Muscle of leg (tissue), 11 donors: ENCODE results near the gene PAQR8. TPM values are rescaled to one million over a fixed set of nuclear protein-coding genes. Genes with fewer than 3 reads are reported as not detected.

Source experiments
- DNase-seq: peaks from one replicate; pipeline ENCODE4 v3.0.0; 2013
- H3K27ac ChIP-seq: one replicate; pipeline ENCODE4 v1.5.1; 2013; ENCODE audit warnings: mild to moderate bottlenecking, low read length, control low read depth
- H3K27me3 ChIP-seq: one replicate; pipeline ENCODE4 v1.6.1; 2013; ENCODE audit warnings: low read length; ENCODE audit not compliant: control insufficient read depth, insufficient read depth
- H3K36me3 ChIP-seq: one replicate; pipeline ENCODE4 v1.6.1; 2013; ENCODE audit warnings: low read length; ENCODE audit not compliant: control insufficient read depth, insufficient read depth
- H3K4me1 ChIP-seq: one replicate; pipeline ENCODE4 v1.6.1; 2013; ENCODE audit warnings: low read length; ENCODE audit not compliant: control insufficient read depth, insufficient read depth
- H3K4me3 ChIP-seq: one replicate; pipeline ENCODE4 v1.5.1; 2013; ENCODE audit warnings: low read length, control low read depth
- H3K9me3 ChIP-seq: replicated peaks from 2 replicates; pipeline ENCODE4 v1.6.1; 2013; ENCODE audit warnings: low read depth, low read length; ENCODE audit not compliant: control insufficient read depth
- WGBS: methylation state at CpG from one replicate; pipeline ENCODE4 v1.1.5; 2013; ENCODE audit warnings: missing lambda C conversion rate; ENCODE audit not compliant: insufficient coverage; 5-methylcytosine and 5-hydroxymethylcytosine counted together
- polyA plus RNA-seq, 8 donors: library from polyadenylated mRNA; unstranded; fragments of 120-200 nt; gene quantifications; one replicate each; pipeline versions ENCODE4 v1.2.1 to v1.2.3, GENCODE V29; 2013; ENCODE audit warnings: inconsistent platforms in 1 of 8, low replicate concordance in 1 of 8; ENCODE audit not compliant: insufficient read length in 8 of 8, insufficient read depth in 1 of 8
- total RNA-seq: library from RNA; stranded (reverse); fragments of 120-200 nt; gene quantifications from one replicate; pipeline ENCODE4 v1.2.4, GENCODE V29; 2013

The PAQR8 gene
- total and polyA plus RNA-seq, 9 donors = 4.7 to 9.8 (median 6.7) TPM

DNA sequence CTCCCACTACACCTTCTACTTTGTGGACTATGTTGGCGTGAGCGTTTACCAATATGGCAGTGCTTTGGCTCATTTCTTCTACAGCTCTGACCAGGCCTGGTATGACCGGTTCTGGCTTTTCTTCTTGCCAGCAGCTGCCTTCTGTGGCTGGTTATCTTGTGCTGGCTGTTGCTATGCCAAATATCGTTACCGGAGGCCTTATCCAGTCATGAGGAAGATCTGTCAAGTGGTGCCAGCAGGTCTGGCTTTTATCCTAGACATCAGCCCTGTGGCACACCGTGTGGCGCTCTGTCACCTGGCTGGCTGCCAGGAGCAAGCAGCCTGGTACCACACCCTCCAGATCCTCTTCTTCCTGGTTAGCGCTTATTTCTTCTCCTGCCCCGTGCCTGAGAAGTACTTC, 41.7 kb downstream of the PAQR8 start:
- H3K36me3 ChIP-seq = peaks cover 17% of the 10 kb centered on the region
- no peaks in the 10 kb centered on the region for H3K9me3 ChIP-seq
- no peaks in the 10 kb centered on the region for H3K4me1 ChIP-seq
- no peak for DNase-seq
- H3K27ac ChIP-seq = no peak overlapping the region
- no peak overlapping the region for H3K4me3 ChIP-seq
- no peaks in the 10 kb centered on the region for H3K27me3 ChIP-seq
- 91% methylated on average over 9 of the region's 9 CpGs for WGBS

DNA sequence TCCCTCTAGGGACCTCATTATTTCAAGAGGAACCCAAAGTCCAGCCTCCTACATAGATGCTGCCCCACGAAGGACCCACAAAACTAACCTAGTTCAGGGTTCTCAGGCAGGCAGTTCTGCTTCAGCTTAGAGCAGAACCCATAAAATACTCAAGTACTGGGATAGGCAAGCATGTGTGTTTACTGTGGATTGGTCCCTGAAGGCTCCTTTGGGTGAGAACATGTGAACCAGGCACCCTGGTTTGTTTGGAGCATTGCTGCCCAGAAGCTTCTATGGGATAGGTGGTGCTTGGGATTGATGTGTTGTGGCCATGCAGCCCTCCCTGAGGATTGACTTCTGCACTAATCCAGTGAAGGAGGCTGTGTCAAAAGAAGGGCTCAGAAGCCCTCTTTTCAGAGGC, 43.3 kb downstream of the PAQR8 start:
- no CpG with 5 or more reads among the region's 1 CpG for WGBS
- H3K27me3 ChIP-seq = no peaks in the 10 kb centered on the region

DNA sequence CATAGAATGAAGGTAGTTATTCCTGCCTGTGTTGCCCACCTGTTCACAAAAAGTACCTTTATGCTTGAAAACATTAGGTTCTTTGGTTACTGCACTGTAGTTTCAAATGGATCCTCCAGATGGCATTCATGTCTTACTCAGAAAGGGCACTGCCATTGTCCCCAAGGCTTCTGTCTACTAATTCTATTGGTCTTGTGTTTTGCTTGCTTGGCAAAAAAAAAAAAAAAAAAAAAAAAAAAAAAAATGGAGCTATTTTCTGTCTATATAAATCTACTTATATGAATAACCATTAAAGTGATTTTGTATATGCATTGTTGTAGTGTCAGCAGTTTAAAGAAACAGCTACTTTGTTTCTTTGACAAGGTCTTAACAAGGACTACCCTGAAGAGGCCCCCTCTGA, 45.5 kb downstream of the PAQR8 start:
- no peaks in the 10 kb centered on the region for H3K27me3 ChIP-seq
- H3K4me1 ChIP-seq = no peaks in the 10 kb centered on the region
- H3K9me3 ChIP-seq = no peaks in the 10 kb centered on the region
- DNase-seq = no peak
- H3K36me3 ChIP-seq = peaks cover 17% of the 10 kb centered on the region
- no peak overlapping the region for H3K27ac ChIP-seq
- no peak overlapping the region for H3K4me3 ChIP-seq

More for the DNA sequence above, 43.3 kb downstream of the PAQR8 start:
- Histone ChIP-seq H3K27ac (no peak overlapping the region), H3K36me3 (peaks cover 17% of the 10 kb centered on the region), H3K4me3 (no peak overlapping the region), H3K4me1 (no peaks in the 10 kb centered on the region), H3K9me3 (no peaks in the 10 kb centered on the region)
- DNase-seq = no peak

DNA sequence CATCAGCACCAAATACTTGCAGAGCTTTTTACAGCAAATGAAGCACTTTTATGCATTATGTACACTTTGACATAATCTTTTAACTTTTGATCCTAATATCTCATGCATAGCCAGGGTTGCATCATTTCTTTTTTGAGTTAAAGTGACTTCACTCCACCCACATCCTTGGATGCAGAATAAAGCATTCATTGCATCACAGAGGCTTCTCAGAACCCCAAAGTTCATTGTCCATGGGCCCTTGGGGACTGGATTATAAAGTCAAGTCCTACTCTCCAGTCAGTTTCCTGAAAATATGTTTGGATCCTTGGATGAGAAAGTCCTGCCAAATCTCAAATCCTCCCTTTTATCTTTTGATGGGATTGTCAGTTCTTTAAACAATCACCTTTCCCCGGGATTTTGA, 47.5 kb downstream of the PAQR8 start:
- Histone ChIP-seq H3K27ac (no peak overlapping the region), H3K27me3 (no peaks in the 10 kb centered on the region), H3K4me3 (no peak overlapping the region), H3K36me3 (peaks cover 3% of the 10 kb centered on the region), H3K9me3 (no peaks in the 10 kb centered on the region), H3K4me1 (no peaks in the 10 kb centered on the region)
- WGBS = no CpG with 5 or more reads among the region's 1 CpG
- peak; percentile 37 for DNase-seq

DNA sequence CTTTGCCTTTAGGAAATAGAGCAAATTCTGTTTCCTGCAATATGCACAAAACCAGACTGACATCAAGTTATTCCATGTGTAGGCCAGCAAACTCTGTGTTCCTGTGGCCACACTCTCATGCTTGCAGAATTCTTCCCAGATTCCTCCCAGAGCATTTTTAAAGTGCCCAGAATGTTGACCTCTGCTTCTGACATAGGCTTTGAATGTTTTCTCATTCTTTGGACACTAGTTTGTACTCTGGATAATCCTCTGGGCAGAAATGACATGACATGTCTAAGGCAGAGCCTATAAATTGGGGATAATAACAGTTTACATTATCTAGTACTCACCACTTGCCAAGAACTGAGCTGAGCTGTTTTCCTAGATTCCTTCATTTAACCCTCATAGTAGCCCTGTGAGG, 49.0 kb downstream of the PAQR8 start:
- no peaks in the 10 kb centered on the region for H3K36me3 ChIP-seq
- H3K4me1 ChIP-seq = no peaks in the 10 kb centered on the region
- no peak overlapping the region for H3K27ac ChIP-seq
- no peaks in the 10 kb centered on the region for H3K27me3 ChIP-seq
- DNase-seq = no peak
- no peak overlapping the region for H3K4me3 ChIP-seq
- no peaks in the 10 kb centered on the region for H3K9me3 ChIP-seq

DNA sequence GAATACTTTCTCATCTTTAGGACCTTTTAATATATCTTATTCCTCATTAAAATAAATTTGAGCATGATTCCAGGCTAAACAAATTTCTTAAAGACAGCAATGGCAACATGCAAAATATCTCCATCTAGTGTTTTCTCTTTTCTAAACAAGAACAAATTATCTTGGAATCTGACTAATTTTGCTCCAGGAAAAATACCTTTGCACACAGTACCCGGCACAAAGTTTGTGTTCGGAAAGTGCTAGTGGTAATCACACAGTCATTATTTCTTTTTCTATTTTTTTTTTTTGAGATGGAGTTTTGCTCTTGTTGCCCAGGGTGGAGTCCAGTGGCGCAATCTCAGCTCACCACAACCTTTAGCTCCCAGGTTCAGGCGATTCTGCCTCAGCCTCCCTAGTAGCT, 50.0 kb downstream of the PAQR8 start:
- Histone ChIP-seq H3K4me3 (no peak overlapping the region), H3K27me3 (no peaks in the 10 kb centered on the region), H3K36me3 (no peaks in the 10 kb centered on the region), H3K9me3 (no peaks in the 10 kb centered on the region), H3K4me1 (peaks cover 3% of the 10 kb centered on the region), H3K27ac (no peak overlapping the region)
- no CpG with 5 or more reads among the region's 4 CpGs for WGBS
- no peak for DNase-seq

DNA sequence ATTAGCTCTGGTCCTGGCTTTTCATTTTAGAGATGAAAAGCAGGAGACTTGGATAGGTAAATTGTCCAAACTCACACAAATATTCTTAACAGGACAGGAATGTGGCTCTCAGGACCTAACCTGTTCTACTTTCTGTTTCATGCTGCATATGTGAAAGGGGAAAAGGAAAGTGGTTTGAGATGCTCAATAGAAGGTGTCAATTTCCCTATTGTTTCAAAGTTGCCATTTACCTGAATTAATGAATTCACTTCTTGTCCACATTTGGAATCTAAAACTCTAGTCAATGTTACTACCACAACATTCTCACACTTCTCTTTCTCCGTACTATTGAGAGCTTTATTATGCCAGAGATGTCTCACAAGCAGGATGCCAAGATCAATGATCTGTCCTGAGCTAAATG, 53.4 kb downstream of the PAQR8 start:
- no peaks in the 10 kb centered on the region for H3K36me3 ChIP-seq
- DNase-seq = no peak
- no peak overlapping the region for H3K27ac ChIP-seq
- H3K4me3 ChIP-seq = no peak overlapping the region
- WGBS = no CpG with 5 or more reads among the region's 1 CpG
- H3K9me3 ChIP-seq = no peaks in the 10 kb centered on the region
- H3K4me1 ChIP-seq = peaks cover 15% of the 10 kb centered on the region
- H3K27me3 ChIP-seq = no peaks in the 10 kb centered on the region

DNA sequence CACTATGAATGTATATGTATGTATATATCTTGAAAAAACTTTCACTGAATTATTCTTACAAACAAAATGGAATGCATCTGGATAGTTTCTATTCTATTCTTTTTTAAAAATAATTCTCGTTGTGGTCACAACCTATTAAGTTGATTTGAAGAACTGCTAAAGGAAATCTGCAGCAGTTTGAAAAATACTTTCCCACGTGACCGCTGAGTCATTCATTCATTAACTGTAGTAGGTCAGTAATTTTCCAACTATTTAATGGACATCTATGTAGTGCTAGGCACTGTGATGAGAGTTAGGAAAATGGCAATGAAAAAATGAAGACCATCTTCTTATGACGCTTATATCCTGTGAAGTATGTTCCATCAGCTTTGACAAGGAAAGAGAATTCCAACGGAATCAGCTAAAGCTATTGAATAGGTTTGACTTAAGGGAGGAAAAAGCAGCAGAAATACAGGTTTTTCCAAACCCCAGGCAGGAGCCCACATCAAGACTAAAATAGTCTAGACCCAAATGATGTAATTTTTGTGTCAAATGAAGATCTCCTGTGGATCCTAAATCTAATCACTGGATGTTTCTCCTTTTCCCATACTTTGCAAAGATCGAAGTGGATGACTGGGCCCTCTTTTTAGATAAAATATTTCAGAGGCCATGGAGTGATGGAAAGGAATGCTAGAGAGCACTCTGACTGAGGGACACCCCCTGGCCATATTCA, 54.1 kb downstream of the PAQR8 start:
- 78% methylated on average over 1 of the region's 6 CpGs for WGBS
- no peaks in the 10 kb centered on the region for H3K36me3 ChIP-seq

DNA sequence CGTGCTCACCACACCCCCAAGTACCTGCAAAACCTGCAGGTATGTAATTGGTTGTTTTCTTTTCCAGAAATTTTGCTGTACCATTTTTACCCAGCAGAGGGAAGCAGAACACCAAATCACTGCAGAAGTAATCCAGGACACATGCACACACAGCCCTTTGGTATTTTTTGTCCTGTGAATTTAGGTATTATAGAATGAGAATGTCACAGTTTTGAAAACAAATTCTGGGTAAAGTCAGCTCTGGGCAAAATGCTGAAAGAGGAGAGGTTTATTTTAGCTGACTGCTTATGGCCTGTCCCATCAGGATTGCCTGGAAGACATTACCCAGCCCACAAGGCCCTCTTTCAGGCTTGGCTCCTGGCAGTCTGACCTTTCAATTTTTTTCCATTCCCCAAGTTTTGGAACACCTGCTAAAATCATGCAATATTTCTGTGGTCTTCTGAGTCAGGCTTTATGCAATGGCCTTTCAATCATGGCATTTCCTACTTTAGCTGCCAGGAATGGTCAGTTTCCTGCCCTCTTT, 54.7 kb downstream of the PAQR8 start:
- peak overlapping the region; percentile 71 for H3K27ac ChIP-seq
- peak; percentile 78 for DNase-seq

More for the DNA sequence above, 54.1 kb downstream of the PAQR8 start:
- H3K4me3 ChIP-seq = no peak overlapping the region
- DNase-seq = no peak
- no peaks in the 10 kb centered on the region for H3K9me3 ChIP-seq
- no peak overlapping the region for H3K27ac ChIP-seq
- H3K27me3 ChIP-seq = no peaks in the 10 kb centered on the region
- H3K4me1 ChIP-seq = peaks cover 16% of the 10 kb centered on the region

DNA sequence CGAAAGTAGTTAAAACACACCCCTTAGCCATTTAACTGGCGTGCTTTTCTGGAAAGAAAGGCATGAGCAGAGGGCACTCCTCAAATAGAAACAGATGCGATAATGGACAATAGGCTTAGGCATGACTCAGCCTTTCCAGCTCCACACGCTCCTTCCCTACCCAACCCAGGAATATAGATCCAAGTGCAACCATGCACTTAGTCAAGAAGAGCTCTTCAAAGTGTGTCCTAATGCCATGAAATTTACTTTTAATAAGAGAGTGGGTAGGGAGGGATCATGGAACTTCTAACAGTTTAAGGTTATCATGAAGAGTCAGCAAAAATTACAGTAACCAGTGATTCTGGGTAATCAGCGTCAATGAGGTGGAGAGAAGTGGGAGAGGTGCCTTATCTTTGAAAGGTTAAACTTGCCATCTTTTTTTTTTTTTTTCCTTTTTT, 55.7 kb downstream of the PAQR8 start:
- Histone ChIP-seq H3K36me3 (no peaks in the 10 kb centered on the region), H3K4me1 (peaks cover 17% of the 10 kb centered on the region), H3K27me3 (no peaks in the 10 kb centered on the region), H3K4me3 (no peak overlapping the region), H3K9me3 (no peaks in the 10 kb centered on the region), H3K27ac (peak overlapping the region; percentile 71)
- WGBS = 100% methylated on average over 1 of the region's 5 CpGs
- DNase-seq = peak; percentile 53

More for the DNA sequence above, 54.7 kb downstream of the PAQR8 start:
- Histone ChIP-seq H3K27me3 (no peaks in the 10 kb centered on the region), H3K36me3 (no peaks in the 10 kb centered on the region), H3K4me1 (peaks cover 17% of the 10 kb centered on the region), H3K4me3 (no peak overlapping the region), H3K9me3 (no peaks in the 10 kb centered on the region)
- no CpG with 5 or more reads among the region's 1 CpG for WGBS

DNA sequence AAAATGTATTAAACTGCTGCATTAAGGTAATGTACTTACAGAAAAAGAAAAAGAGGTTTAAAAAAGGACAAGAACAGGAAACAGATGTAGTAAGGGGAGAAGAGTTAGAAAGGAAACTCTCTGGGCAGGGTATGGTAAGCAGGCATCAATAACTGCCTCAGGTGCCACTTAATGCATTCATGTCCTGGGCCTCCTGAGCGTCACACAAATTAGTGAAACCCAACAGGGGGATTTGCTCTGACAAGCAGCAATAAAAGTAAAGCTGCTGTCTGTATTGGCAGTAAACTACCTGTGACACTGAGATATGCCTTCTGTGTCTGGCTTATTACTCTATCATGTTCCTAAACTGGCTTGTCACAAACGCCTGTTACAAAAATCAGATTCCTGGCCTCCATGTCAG, 56.7 kb downstream of the PAQR8 start:
- peaks cover 20% of the 10 kb centered on the region for H3K4me1 ChIP-seq
- no peak for DNase-seq
- 100% methylated on average over 1 of the region's 2 CpGs for WGBS
- no peak overlapping the region for H3K27ac ChIP-seq
- H3K4me3 ChIP-seq = no peak overlapping the region
- no peaks in the 10 kb centered on the region for H3K36me3 ChIP-seq
- H3K27me3 ChIP-seq = no peaks in the 10 kb centered on the region
- no peaks in the 10 kb centered on the region for H3K9me3 ChIP-seq
